Globus pallidus (tissue), 1 donor: ENCODE results near the gene TOM1.

Source experiments
- DNase-seq: peaks from one replicate; pipeline ENCODE4 v3.0.0-alpha.2; 2015; ENCODE audit warnings: low spot score

Gene TOM1

GRCh38 chr22:35299673-35300499 is at the start of gene TOM1:
Gene TOM1 (plus strand): TSS chr22:35299894. CDS start chr22:35299929, 35 bp downstream.
- DNase-seq, result peak; percentile 98

- no peak for DNase-seq
Measured at GRCh38 chr22:35250156-35250555, 49.5 kb upstream of the TOM1 start.

- no peak for DNase-seq
Measured at GRCh38 chr22:35253946-35254345, 45.7 kb upstream of the TOM1 start.

GRCh38 chr22:35257002-35257320 is 42.7 kb upstream of the TOM1 start:
- no peak for DNase-seq

- DNase-seq, result peak; percentile 85
Measured at GRCh38 chr22:35257321-35258190, 42.1 kb upstream of the TOM1 start, which contains the start of gene HMGXB4. Gene HMGXB4 (plus strand): TSS chr22:35257493. CDS start chr22:35262391, 4,898 bp downstream.

GRCh38 chr22:35258191-35258988 is 41.3 kb upstream of the TOM1 start:
- peak; percentile 3 for DNase-seq

- no peak for DNase-seq
Measured at GRCh38 chr22:35264986-35265385, 34.7 kb upstream of the TOM1 start.

GRCh38 chr22:35266277-35266676 is 33.4 kb upstream of the TOM1 start:
- DNase-seq, result no peak

- no peak for DNase-seq
Measured at GRCh38 chr22:35269630-35270029, 30.1 kb upstream of the TOM1 start.

- no peak for DNase-seq
Measured at GRCh38 chr22:35274154-35274871, 25.4 kb upstream of the TOM1 start.

GRCh38 chr22:35275580-35275979 is 24.1 kb upstream of the TOM1 start:
- no peak for DNase-seq

GRCh38 chr22:35276019-35276418 is 23.7 kb upstream of the TOM1 start:
- no peak for DNase-seq

GRCh38 chr22:35288116-35288515 is 11.6 kb upstream of the TOM1 start:
- DNase-seq, result no peak

GRCh38 chr22:35292786-35293185 is 6.9 kb upstream of the TOM1 start:
- DNase-seq, result no peak

GRCh38 chr22:35296051-35296450 is 3.6 kb upstream of the TOM1 start:
- no peak for DNase-seq

- DNase-seq, result no peak
Measured at GRCh38 chr22:35299217-35299672, 449 bp upstream of the TOM1 start.

GRCh38 chr22:35301372-35301874 is 1.7 kb downstream of the TOM1 start:
- no peak for DNase-seq

- no peak for DNase-seq
Measured at GRCh38 chr22:35303029-35303624, 3.4 kb downstream of the TOM1 start.

- no peak for DNase-seq
Measured at GRCh38 chr22:35305525-35306070, 5.9 kb downstream of the TOM1 start.

- no peak for DNase-seq
Measured at GRCh38 chr22:35306350-35306967, 6.8 kb downstream of the TOM1 start.
